COLO829 (cell line): ENCODE results near the gene SEZ6L2.
"Not testable (repeated sequence)": the region's sequence is repeated elsewhere in the genome, so short reads cannot be mapped to it uniquely, and the experiment has no call there.

ENCODE experiments used
- DNase-seq: peaks from one replicate; pipeline ENCODE4 v3.0.0; 2012; ENCODE audit warnings: low spot score

Gene SEZ6L2

DNA sequence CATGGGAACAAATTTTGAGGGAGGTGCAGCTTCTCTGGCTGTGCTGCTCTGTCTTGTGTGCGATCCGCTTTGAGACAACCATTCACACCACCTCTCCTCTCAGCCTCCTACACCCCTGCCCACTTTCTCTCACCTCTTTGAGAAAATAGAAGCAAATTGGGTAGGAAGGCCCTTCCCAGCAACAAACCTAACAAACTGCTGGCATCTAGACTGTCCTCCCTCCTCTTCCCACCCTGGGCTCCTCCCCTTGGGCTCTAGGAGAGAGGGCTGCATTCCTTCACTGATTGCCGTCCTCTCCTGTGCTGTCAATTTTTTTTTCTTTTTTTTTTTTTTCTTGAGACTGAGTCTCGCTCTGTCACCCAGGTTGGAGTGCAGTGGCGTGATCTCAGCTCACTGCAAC is 49.8 kb downstream of the SEZ6L2 start:
- DNase-seq = no peak

DNA sequence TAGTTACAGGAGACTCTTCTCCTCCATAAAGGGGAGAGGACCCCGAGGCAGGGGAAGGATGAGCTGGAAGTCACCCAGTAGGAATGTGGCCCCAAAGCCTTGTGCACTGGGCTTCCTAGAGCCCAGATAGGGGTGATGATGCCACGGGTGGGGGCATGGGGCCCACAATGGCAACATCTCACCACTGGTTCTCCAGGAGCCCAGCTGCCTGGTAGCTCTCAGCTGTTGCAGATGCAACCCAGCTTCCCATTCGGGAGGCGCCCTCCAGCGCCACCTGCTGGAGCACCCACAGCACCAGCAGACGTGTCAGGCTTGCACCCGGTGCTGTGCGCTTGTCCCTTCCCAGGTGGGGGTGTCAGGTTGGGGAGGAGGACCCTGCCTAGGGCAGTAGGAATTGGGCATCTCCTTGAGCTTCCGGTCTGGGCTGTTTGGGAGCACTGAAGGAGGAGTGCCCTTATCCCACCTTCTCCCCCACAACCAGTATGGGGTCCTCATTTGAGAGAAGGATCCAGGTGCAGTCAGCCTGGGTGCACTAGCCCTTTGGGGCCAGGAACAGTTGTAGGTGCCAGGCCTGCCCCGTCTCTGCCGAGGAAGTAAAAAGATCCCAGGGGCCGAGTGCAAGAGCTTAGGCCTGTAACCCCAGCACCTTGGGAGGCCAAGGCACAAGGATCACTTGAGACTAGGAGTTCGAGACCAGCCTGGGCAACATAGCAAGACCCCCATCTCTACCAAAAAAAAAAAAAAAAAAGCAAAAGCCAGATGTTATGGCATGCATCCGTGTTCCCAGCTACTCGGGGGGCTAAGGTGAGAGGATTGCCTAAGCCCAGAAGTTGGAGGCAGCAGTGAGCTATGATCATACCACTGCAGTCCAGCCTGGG is 50.7 kb downstream of the SEZ6L2 start:
- peak; percentile 67 for DNase-seq

DNA sequence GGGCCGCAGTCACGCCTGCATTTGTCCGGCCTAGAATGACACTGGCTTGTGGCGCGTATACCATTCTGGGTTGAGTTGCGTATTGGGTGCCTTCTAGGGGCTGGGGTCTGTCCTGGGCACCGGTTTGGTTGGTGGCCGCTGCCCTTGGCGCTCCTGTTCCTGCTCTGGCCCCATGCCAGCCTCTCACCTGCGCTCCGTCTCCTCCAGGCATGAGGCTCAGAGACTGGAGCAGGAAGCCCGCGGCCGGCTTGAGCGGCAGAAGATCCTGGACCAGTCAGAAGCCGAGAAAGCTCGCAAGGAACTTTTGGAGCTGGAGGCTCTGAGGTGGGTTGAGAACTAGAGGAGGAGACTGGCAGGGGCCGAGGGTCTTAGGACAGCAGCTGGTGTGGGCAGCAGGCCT is 53.7 kb downstream of the SEZ6L2 start:
- no peak for DNase-seq

DNA sequence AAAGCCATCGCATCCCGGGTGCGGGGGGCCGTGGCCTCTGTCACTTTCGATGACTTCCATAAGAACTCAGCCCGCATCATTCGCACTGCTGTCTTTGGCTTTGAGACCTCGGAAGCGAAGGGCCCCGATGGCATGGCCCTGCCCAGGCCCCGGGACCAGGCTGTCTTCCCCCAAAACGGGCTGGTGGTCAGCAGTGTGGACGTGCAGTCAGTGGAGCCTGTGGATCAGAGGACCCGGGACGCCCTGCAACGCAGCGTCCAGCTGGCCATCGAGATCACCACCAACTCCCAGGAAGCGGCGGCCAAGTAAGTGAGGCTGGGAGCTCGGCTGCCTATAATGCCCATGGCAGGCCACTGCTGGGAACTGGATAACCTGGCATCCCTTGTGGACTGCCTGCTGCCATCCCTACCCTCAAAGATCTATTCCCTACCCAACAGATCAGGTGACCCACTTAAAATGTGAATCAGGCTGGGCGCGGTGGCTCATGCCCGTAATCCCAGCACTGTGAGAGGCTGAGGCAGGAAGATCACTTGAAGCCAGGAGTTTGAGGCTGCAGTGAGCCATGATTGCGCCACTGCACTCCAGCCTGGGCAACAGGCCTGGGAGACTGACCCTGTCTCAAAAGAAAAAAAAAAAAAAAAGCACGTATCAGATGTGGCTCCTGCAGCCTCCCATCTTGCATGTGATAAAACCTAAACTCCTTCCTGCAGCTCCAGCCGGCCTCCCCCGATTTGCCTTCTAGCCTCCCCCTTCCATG is 54.6 kb downstream of the SEZ6L2 start:
- DNase-seq = no peak

DNA sequence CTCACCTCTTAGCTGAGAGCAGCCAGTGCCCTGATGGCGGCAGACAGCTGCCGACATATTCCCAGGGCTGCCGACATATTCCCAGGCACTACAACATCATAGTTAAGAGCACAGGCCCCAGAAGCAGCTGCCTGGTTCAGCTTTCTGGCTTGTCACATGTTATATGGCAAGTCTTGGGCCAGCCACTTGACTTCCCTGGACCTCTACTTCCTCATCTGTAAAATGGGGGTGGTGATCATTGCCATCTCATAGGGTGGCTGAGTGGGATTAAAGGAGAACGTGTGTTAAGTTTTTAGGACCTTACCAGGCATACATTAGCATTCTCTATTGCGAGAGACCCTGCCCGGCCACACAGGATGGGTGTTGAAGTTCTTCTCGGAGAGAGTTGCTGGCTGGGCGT is 55.4 kb downstream of the SEZ6L2 start:
- no peak for DNase-seq

DNA sequence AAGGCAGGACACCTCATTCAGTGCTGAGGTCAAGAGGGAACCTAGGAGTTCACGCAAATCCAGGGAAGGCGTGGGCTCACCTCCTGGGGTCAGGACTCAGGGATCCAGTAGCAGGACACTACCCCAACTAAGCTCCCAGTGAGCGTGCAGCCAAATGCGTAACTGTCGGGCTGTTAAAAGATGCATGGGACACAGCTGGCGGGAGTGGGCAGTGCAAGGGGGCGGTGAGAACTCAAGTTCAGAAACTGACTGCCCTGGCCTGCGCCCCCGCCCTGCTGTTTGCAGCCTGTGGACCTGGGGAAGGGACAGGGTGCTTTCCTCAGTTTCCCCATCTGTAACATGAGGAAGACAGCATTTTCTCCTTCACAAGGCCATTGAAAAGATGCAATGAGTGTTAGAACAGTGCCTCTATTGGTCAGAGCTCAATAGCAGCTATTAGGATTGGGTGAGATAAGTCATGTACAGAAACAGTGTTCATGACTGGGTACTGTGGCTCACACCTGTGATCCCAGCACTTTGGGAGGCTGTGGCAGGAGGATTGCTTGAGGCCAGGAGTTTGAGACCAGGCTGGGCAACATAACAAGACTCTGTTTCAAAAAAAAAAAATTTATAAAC is 56.5 kb downstream of the SEZ6L2 start:
- no peak for DNase-seq

DNA sequence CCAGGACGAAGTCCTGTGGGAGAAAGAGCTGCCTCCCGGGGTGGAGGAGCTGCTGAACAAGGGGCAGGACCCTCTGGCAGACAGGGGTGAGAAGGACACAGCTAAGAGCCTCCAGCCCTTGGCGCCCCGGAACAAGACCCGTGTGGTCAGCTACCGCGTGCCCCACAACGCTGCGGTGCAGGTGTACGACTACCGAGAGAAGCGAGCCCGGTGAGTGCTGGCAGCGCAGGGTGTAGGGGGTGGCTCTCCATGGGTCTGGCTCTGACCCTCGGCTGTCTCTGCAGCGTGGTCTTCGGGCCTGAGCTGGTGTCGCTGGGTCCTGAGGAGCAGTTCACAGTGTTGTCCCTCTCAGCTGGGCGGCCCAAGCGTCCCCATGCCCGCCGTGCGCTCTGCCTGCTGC is 57.7 kb downstream of the SEZ6L2 start:
- no peak for DNase-seq

DNA sequence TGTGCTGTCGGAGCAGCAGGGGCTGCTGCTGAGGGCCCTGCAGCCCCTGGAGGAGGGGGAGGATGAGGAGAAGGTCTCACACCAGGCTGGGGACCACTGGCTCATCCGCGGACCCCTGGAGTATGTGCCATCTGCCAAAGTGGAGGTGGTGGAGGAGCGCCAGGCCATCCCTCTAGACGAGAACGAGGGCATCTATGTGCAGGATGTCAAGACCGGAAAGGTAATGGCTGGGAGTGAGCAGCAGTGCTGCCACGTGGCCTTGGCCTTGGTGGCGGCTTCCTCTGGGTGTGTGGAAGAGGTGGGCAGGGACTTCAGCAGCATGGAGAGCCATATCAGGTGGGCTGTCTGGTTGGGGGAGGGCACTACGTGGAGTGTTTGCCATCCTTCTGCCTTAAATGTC is 59.1 kb downstream of the SEZ6L2 start:
- DNase-seq = no peak

DNA sequence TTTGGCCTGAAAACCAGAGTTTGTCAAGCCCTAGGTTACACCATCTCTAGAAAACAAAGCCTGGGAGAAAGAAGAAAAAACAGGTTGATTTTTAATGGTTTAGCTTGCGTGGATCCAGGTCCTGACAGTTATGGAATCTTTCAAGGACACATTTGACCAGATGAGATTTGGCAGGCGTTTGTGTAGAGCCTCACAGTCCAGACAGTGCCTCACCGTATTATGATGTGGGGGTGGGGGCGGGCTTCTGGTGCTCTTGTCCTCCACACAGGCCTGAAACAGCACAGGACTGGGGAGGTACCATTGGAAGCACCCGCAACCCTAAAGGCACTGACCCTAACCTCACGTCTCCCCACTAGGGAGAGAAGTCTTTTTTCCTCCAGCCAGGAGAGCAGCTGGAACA is 59.5 kb downstream of the SEZ6L2 start:
- no peak for DNase-seq

DNA sequence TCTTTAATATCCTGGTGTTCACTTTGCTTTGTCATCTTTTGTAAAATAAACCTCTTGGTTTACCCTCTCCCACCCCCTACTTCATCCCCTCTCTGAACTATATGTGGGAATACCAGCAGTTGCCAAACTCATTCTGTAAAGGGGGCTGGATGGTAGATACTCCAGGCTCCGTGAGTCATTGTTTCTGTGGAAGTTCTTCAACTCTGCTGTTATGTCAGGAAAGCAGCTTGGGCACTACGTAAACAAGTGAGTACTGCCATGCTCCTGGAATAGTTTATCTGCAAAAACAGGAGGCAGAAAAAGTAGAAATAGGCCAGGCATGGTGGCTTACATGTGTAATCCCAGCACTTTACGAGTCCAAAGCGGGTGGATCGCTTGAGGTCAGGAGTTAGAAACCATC is 61.5 kb downstream of the SEZ6L2 start:
- DNase-seq = no peak

DNA sequence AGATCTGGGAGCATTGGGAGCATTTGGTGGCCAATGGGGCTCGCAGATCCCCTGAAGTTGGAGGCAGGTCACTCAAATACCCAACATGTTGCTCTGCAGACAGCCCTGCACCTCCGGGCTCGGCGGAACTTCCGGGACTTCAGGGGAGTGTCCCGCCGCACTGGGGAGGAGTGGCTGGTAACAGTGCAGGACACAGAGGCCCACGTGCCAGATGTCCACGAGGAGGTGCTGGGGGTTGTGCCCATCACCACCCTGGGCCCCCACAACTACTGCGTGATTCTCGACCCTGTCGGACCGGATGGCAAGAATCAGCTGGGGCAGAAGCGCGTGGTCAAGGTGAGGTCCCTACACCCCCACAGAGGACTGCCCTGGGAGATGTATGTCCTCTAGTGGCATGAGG is 62.7 kb downstream of the SEZ6L2 start:
- no peak for DNase-seq

DNA sequence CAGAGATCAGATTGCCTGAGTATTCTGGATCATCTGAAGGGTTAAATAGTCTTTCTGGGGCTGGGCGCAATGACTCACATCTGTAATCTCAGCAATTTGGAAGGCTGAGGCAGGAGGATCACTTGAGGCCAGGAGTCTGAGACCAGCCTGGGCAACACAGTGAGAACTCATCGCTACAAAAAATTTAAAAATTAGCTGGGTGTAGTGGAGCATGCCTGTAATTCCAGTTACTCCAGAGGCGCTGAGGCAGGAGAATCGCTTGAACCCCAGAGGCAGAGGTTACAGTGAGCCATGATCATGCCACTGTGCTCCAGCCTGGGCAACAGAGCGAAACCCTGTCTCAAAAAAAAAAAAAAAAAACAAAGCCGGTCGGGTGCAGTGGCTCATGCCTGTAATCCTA is 63.4 kb downstream of the SEZ6L2 start:
- no peak for DNase-seq

DNA sequence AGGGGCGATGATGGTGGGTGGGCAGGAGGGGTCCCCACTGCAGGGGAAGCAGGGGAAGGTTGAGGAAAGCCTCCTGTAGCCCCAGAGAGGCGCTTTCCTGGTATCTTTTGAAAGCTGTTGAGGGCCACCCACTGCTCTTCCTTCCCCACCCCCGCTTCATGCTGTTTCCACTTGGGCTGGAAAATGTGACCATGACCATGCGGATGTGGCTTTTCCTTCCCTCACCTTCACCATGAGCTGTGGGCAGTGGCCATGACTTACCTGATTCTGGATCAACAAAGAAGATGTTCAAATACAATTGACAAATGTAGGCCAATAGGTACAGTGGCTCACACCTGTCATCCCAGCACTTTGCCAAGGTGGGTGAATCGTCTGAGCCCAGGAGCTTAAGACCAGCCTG is 65.3 kb downstream of the SEZ6L2 start:
- DNase-seq = no peak

DNA sequence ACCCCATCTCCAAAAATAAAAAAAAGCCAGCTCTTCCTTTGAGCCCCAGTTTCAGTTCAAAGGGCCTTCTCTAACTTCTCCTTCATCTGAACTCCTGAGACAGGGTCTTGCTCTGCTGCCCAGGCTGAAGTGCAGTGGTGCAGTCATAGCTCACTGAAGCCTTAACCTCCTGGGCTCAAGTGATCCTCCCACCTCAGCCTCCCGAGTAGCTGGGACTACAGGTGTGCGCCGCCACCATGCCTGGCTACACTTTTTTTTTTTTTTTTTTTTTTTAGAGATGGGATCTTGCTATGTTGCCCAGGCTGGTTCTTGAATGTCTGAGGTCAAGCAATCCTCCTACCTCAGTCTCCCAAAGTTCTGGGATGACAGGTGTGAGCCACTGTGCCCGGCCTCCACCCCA is 66.1 kb downstream of the SEZ6L2 start:
- not testable (repeated sequence) for DNase-seq

DNA sequence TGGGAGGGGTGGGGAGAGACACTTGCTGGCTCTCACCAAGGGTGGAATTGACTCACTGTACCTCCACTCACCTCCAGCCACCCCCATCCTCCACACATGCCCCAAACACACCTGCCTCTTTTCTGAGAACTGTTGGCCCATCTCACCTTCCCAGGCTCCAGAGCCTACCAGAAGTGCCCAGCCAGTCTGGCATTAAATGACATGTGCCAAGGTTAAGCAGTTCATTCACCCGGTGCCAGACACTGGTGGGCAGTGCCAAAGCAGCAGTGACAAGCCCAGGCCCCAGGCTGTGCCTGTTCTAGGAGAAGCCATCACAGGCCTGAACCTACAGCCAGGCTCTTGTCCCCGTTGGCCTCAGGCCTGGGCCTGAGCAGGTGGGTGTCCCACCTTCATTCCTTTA is 67.9 kb downstream of the SEZ6L2 start:
- DNase-seq = no peak

DNA sequence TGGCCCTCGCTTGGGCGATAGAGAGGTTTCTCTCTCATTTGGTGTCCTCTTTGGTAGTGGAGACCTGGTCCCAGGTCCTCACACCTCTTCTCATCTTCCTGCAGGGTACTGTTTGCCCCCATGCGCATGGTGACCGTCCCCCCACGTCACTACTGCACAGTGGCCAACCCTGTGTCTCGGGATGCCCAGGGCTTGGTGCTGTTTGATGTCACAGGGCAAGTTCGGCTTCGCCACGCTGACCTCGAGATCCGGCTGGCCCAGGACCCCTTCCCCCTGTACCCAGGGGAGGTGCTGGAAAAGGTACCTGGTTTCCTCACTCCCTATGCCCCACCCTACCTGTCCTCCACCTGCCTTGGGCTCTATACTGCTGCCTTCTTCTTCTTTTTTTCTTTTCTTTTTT is 68.6 kb downstream of the SEZ6L2 start:
- no peak for DNase-seq

DNA sequence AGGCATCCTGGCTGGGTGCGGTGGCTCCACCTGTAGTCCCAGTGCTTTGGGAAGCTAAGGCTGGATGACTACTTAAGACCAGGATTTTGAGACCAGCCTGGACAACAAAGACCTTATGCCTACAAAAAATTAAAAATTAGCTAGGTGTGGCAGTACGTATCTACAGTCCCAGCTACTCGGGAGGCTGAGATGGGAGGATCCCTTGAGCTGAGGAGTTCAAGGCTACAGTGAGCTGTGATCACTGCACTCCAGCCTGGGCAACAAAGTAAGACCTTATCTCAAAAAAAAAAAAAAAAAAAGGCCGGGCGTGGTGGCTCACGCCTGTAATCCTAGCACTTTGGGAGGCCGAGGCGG is 73.0 kb downstream of the SEZ6L2 start:
- DNase-seq = no peak

DNA sequence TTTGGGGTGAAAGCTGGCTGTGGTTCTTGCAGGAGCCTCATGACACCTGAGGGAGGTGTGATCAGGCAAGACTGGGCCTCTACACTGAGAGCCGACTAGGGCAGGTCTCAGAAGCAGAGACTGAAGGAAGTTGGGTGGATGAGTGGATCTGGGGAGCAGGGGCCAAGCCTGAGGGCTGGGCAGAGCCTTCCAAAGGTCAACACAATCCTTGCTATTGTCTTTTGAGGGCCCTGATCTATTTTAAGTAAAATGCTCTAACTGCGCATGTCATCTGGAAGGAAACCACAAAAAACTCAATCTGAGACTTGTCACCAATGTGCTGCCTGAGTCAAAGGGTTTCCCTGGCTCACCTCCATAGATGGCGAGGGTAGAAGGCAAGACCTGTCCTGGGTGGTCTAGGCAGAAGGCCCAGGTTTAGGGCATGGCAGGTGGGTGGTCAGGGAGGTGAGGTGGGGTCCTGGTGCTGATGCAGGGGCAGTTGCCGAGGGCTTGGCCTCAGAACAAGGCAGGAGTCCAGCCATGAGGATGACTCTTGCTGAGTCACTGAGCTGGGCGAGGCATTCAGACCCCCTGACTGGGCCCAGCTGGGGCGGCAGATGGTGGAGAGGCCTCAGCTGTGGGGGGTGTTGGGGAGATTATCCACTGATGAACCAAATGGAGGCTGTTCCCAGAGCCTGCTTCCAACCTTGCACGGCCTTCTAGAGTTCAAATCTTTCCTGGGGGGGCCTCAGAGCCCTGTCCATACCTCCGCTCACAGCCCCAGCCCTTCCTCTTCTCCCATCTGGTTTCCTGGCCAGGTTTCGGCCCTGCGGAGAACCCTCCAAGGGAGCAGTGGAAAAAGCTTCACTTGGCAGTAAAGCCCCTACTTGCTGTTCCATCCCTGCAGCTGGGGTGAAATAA is 74.0 kb downstream of the SEZ6L2 start:
- peak; percentile 74 for DNase-seq

DNA sequence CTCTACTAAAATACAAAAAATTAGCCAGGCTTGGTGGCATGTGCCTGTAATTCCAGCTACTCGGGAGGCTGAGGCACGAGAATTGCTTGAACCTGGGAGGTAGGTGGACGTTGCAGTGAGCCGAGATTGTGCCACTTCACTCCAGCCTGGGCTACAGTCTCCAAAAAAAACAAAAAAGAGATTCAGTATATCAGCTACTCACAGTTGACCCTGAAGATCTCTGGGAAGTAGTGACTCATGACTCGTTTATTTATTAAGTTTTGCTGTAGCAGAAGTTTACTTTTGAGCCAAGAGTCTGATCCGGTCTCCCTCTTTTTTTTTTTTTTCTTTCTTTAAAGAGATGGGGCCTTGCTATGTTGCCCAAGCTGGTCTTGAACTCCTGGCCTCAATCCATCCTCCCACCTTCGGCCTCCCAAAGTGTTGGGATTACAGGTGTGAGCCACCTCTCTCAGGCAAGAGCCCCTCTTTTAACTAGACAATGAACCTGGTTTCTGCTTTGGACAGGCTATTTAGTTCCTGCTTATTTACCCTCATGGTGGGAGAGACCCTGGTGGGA is 74.7 kb downstream of the SEZ6L2 start:
- peak; percentile 88 for DNase-seq

DNA sequence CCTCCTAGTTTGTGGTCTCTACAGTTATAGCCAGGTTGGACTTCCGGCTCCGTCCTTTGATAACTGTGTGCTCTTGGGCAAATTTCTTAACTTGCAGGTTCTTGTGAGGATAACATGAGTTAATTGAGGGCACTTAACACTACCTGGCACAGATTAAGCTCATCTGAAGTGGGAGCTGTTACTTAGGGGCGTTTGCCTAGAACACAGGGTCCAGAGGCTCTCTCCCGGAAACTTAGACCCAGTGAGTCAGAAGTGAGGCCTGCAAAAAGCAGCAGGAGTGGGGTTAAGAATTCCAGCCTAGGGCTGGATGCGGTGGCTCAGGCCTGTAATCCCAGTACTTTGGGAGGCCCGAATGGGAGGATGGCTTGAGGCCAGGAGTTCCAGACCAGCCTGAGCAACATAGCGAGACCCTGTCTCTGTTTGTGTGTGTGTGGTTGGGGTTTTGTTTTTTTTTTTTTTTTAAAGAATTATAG is 77.7 kb downstream of the SEZ6L2 start:
- no peak for DNase-seq
